MM.1S (cell line): ENCODE data around the gene ZNF292.

Source experiments
- DNase-seq: peaks from one replicate; pipeline ENCODE4 v3.0.0-alpha.2; 2015
- H2AFZ ChIP-seq: fragments of 300-600 bp; sonication (generic); 2 replicates; pipeline ENCODE4 v1.6.0; 2016; ENCODE audit warnings: antibody characterized with exemption, low read length
- H3F3A ChIP-seq: fragments of 300-600 bp; sonication (generic); 2 replicates; pipeline ENCODE4 v1.6.1; 2016; ENCODE audit warnings: mild to moderate bottlenecking, antibody characterized with exemption, low read length, moderate library complexity, mixed read lengths; ENCODE audit not compliant: insufficient read depth
- H3K27ac ChIP-seq: fragments of 300-600 bp; sonication (generic); 2 replicates; pipeline ENCODE4 v1.5.1; 2016; ENCODE audit warnings: mild to moderate bottlenecking, low read length
- H3K27me3 ChIP-seq: fragments of 300-600 bp; sonication (generic); replicated peaks from 2 replicates; pipeline ENCODE4 v1.6.0; 2016; ENCODE audit warnings: low read length; ENCODE audit not compliant: insufficient read depth
- H3K36me3 ChIP-seq: fragments of 300-600 bp; sonication (generic); replicated peaks from 2 replicates; pipeline ENCODE4 v1.6.1; 2016; ENCODE audit warnings: mild to moderate bottlenecking, low read length, mixed read lengths; ENCODE audit not compliant: insufficient read depth
- H3K4me1 ChIP-seq: fragments of 300-600 bp; sonication (generic); 2 replicates; pipeline ENCODE4 v1.6.1; 2016; ENCODE audit warnings: low read length, mixed read lengths
- H3K4me2 ChIP-seq: fragments of 300-600 bp; sonication (generic); 2 replicates; pipeline ENCODE4 v1.6.0; 2016; ENCODE audit warnings: low read depth, low read length
- H3K4me3 ChIP-seq: fragments of 300-600 bp; sonication (generic); 2 replicates; pipeline ENCODE4 v1.5.1; 2016; ENCODE audit warnings: low read length, mixed read lengths
- H3K79me2 ChIP-seq: fragments of 300-600 bp; sonication (generic); 2 replicates; pipeline ENCODE4 v1.6.1; 2016; ENCODE audit warnings: mixed run types, low read length, mixed read lengths
- H3K9ac ChIP-seq: fragments of 300-600 bp; sonication (generic); 2 replicates; pipeline ENCODE4 v1.6.1; 2016; ENCODE audit warnings: low read length, mixed read lengths
- H3K9me2 ChIP-seq: fragments of 300-600 bp; sonication (generic); replicated peaks from 2 replicates; pipeline ENCODE4 v1.6.1; 2016; ENCODE audit warnings: mild to moderate bottlenecking, low read length, mixed read lengths; ENCODE audit not compliant: insufficient read depth
- H3K9me3 ChIP-seq: fragments of 300-600 bp; sonication (generic); replicated peaks from 2 replicates; pipeline ENCODE4 v1.6.1; 2016; ENCODE audit warnings: mild to moderate bottlenecking, low read length, mixed read lengths; ENCODE audit not compliant: insufficient read depth
- H4K20me1 ChIP-seq: fragments of 300-600 bp; sonication (generic); 2 replicates; pipeline ENCODE4 v1.6.1; 2016; ENCODE audit warnings: mild to moderate bottlenecking, low read length, moderate library complexity, mixed read lengths; ENCODE audit not compliant: insufficient read depth
- CTCF ChIP-seq: fragments of 300-600 bp; sonication (generic); IDR thresholded peaks from 2 replicates; pipeline ENCODE4 v1.5.1; 2016; ENCODE audit warnings: antibody characterized with exemption, low read length, mixed read lengths
- EZH2 ChIP-seq: fragments of 300-600 bp; sonication (generic); optimal IDR thresholded peaks from 2 replicates; pipeline ENCODE3; 2017; ENCODE audit warnings: low read depth, mild to moderate bottlenecking, antibody characterized with exemption, low read length, mixed read lengths
- EZH2phosphoT487 ChIP-seq: fragments of 300-600 bp; sonication (generic); IDR thresholded peaks from 2 replicates; pipeline ENCODE4 v1.6.1; 2018; ENCODE audit warnings: antibody characterized with exemption, low read length

ZNF292 gene

GRCh38 chr6:87115402-87116135 is 39.8 kb upstream of the ZNF292 start:
- Histone ChIP-seq H3K9me3 (no peaks in the 10 kb centered on the region), H3K79me2 (no peaks in the 10 kb centered on the region), H3K9me2 (no peaks in the 10 kb centered on the region), H3K36me3 (no peaks in the 10 kb centered on the region), H3K27ac (no peak overlapping the region), H3K4me3 (no peak overlapping the region), H3F3A (no peaks in the 10 kb centered on the region), H3K4me2 (no peak overlapping the region), H4K20me1 (no peaks in the 10 kb centered on the region), H3K27me3 (no peaks in the 10 kb centered on the region), H3K4me1 (no peaks in the 10 kb centered on the region), H3K9ac (no peak overlapping the region), H2AFZ (no peak overlapping the region)
- TF ChIP-seq EZH2 (no peak), CTCF (no peak), EZH2phosphoT487 (no peak)
- no peak for DNase-seq

GRCh38 chr6:87116922-87117321 is 38.4 kb upstream of the ZNF292 start:
- no peak overlapping the region for H2AFZ ChIP-seq
- TF ChIP-seq EZH2 (no peak), CTCF (no peak), EZH2phosphoT487 (no peak)
- H3F3A ChIP-seq: no peaks in the 10 kb centered on the region
- H4K20me1 ChIP-seq: no peaks in the 10 kb centered on the region
- H3K9me3 ChIP-seq: no peaks in the 10 kb centered on the region
- H3K27me3 ChIP-seq: no peaks in the 10 kb centered on the region
- no peak overlapping the region for H3K27ac ChIP-seq
- H3K4me3 ChIP-seq: no peak overlapping the region
- H3K79me2 ChIP-seq: no peaks in the 10 kb centered on the region
- no peak overlapping the region for H3K9ac ChIP-seq
- H3K4me1 ChIP-seq: no peaks in the 10 kb centered on the region
- H3K9me2 ChIP-seq: no peaks in the 10 kb centered on the region
- H3K4me2 ChIP-seq: no peak overlapping the region
- H3K36me3 ChIP-seq: no peaks in the 10 kb centered on the region
- no peak for DNase-seq

GRCh38 chr6:87118054-87118453 is 37.3 kb upstream of the ZNF292 start:
- Histone ChIP-seq H3K4me3 (no peak overlapping the region), H3K4me2 (no peak overlapping the region), H3K9me2 (no peaks in the 10 kb centered on the region), H3K36me3 (no peaks in the 10 kb centered on the region), H3K4me1 (no peaks in the 10 kb centered on the region), H4K20me1 (no peaks in the 10 kb centered on the region), H3K79me2 (no peaks in the 10 kb centered on the region), H3K9me3 (no peaks in the 10 kb centered on the region), H3K27me3 (no peaks in the 10 kb centered on the region), H3K9ac (no peak overlapping the region), H2AFZ (no peak overlapping the region), H3F3A (no peaks in the 10 kb centered on the region), H3K27ac (no peak overlapping the region)
- TF ChIP-seq CTCF (no peak), EZH2 (no peak), EZH2phosphoT487 (no peak)
- DNase-seq: no peak
